GM18526 (cell line): ENCODE results near the gene OR2AE1.

ENCODE experiments used
- POLR2A ChIP-seq: IDR thresholded peaks from 3 replicates; pipeline ENCODE4 v1.6.1; 2011; ENCODE audit not compliant: insufficient read length; ENCODE audit errors: extremely low read depth

Gene OR2AE1

GRCh38 chr7:99876491-99876890 lies 342 bp downstream of the OR2AE1 start:
- no peak for TF ChIP-seq POLR2A

- no peak for TF ChIP-seq POLR2A
These were observed 8.6 kb downstream of the OR2AE1 start for GRCh38 chr7:99868246-99868645.

GRCh38 chr7:99863847-99864440 lies 12.9 kb downstream of the OR2AE1 start:
- no peak for TF ChIP-seq POLR2A

GRCh38 chr7:99860281-99861127 lies 16.3 kb downstream of the OR2AE1 start:
- no peak for TF ChIP-seq POLR2A

- no peak for TF ChIP-seq POLR2A
These were observed 21.6 kb downstream of the OR2AE1 start for GRCh38 chr7:99855236-99855635.

- TF ChIP-seq POLR2A, result no peak
These were observed 28.2 kb downstream of the OR2AE1 start for GRCh38 chr7:99848420-99849216.

- no peak for TF ChIP-seq POLR2A
These were observed 32.5 kb downstream of the OR2AE1 start for GRCh38 chr7:99844328-99844727.

GRCh38 chr7:99843808-99844207 lies 33.0 kb downstream of the OR2AE1 start:
- no peak for TF ChIP-seq POLR2A

- no peak for TF ChIP-seq POLR2A
These were observed 33.9 kb downstream of the OR2AE1 start for GRCh38 chr7:99842926-99843325.

GRCh38 chr7:99840136-99840869 lies 36.5 kb downstream of the OR2AE1 start:
- no peak for TF ChIP-seq POLR2A

- no peak for TF ChIP-seq POLR2A
These were observed 37.4 kb downstream of the OR2AE1 start for GRCh38 chr7:99839287-99840021.

GRCh38 chr7:99837649-99838361 lies 39.0 kb downstream of the OR2AE1 start:
- TF ChIP-seq POLR2A, result no peak

GRCh38 chr7:99835189-99835588 lies 41.6 kb downstream of the OR2AE1 start:
- no peak for TF ChIP-seq POLR2A

GRCh38 chr7:99834382-99834781 lies 42.5 kb downstream of the OR2AE1 start:
- no peak for TF ChIP-seq POLR2A

GRCh38 chr7:99833289-99833877 lies 43.5 kb downstream of the OR2AE1 start:
- no peak for TF ChIP-seq POLR2A
